Upper lobe of right lung (tissue), 1 donor: ENCODE results near the gene PBX1. TPM values are rescaled to one million over a fixed set of nuclear protein-coding genes. Genes with fewer than 3 reads are reported as not detected.

ENCODE experiments used
- ATAC-seq: fragments of 200-7000 bp; cut with Tn5 transposase; one replicate; pipeline ENCODE4 v1.9.1; 2020; ENCODE audit warnings: mild to moderate bottlenecking, moderate library complexity
- DNase-seq: peaks from one replicate; pipeline ENCODE4 v3.0.0-alpha.2; 2020
- H3K27ac ChIP-seq: fragments of 200-600 bp; one replicate; pipeline ENCODE4 v1.8.0; 2022
- H3K27me3 ChIP-seq: fragments of 200-600 bp; one replicate; pipeline ENCODE4 v1.8.0; 2022; ENCODE audit warnings: mild to moderate bottlenecking
- H3K36me3 ChIP-seq: fragments of 200-600 bp; one replicate; pipeline ENCODE4 v1.8.0; 2022
- H3K4me1 ChIP-seq: fragments of 200-600 bp; one replicate; pipeline ENCODE4 v1.8.0; 2022
- H3K4me3 ChIP-seq: fragments of 200-600 bp; one replicate; pipeline ENCODE4 v1.8.0; 2022; ENCODE audit warnings: mild to moderate bottlenecking
- H3K9me3 ChIP-seq: fragments of 200-600 bp; one replicate; pipeline ENCODE4 v1.8.0; 2022
- intact Hi-C: fragments of 100-400 bp; cut with DNase I; formaldehyde crosslinking; loops from one replicate; pipeline ENCODE4 v1.11.0; 2022
- total RNA-seq: library from RNA; stranded (reverse); fragmentation: NEBNext Ultra II Directional; extraction: Animal tissue kit (Norgen Biotek cat#: 25700); gene quantifications from one replicate; pipeline ENCODE4 v1.2.1, GENCODE V29; 2021
- TF ChIP-seq, protein P1 (sequence below): fragments of 200-600 bp; IDR thresholded peaks from one replicate; pipeline ENCODE4 v1.8.0; 2022; ENCODE audit warnings: antibody characterized with exemption
- donor health status: DM: no; HTN: yes; CAD: no; lungs with severe emphysema.

Gene PBX1
- total RNA-seq, 1 donor from 2014 or later: 56.7 TPM

DNA sequence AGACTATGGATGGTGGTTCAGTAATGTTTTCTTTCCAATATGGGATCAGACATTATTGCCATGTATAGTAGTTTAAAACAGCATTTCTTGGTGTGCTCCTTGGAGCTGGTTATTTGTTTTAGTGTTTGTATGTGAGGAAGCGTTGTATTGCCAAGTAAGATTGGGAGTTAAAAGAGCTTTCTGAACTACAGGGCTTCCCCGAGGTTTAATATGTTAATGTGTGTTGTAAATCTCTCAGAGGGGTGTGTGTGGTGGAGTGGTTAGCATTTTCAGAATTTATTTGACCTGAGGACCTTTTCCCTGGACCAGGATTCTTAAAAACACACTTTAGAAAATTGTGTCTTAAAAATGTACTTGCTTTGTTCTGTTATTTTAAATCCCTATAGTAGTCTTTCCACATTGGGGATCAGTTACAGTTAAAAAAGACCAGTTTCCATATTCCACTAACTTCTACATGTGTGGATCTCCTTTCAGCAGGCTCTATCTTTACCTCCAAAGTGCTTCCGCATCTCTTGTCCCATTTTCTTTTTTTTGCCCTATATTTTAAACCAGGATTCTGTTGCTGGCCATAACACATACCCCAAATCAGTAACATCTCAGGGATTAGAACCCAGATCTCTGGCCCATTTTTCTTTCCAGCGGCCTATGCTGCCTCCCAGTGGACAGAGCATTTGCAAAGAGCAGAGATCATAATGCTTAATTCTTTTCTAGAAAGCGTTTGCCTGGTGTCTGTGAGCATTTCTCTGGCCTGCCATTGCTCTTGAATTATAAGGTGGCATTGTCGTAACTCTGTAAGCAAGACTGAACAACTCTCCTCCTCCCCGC is 58.6 kb downstream of the PBX1 start:
- peak; percentile 79 for ATAC-seq
- intact Hi-C loops: no loop called here

DNA sequence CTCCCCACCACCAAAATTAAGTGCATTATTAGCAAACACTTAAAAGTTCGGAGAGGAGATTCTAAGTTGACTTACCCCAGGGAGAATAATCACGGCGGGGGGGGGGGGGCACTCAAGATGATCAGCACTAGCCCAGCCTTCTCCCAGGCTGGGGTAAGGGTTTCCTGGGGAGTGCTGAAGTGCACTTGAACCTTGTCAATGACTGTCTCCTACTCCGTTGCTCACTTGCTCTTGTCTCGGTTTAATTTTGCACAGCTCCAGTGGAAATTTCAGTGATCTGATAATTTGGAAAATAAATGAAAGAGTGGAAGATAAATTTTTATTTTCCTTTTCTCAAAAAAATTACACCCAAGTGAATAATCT is 59.2 kb downstream of the PBX1 start:
- Histone ChIP-seq H3K4me1 (peaks cover 48% of the 10 kb centered on the region), H3K9me3 (no peaks in the 10 kb centered on the region), H3K27ac (no peak overlapping the region), H3K36me3 (no peaks in the 10 kb centered on the region), H3K27me3 (no peaks in the 10 kb centered on the region), H3K4me3 (no peak overlapping the region)
- intact Hi-C loops: no loop called here
- peak; percentile 31 for ATAC-seq
- TF ChIP-seq, protein P1, sequence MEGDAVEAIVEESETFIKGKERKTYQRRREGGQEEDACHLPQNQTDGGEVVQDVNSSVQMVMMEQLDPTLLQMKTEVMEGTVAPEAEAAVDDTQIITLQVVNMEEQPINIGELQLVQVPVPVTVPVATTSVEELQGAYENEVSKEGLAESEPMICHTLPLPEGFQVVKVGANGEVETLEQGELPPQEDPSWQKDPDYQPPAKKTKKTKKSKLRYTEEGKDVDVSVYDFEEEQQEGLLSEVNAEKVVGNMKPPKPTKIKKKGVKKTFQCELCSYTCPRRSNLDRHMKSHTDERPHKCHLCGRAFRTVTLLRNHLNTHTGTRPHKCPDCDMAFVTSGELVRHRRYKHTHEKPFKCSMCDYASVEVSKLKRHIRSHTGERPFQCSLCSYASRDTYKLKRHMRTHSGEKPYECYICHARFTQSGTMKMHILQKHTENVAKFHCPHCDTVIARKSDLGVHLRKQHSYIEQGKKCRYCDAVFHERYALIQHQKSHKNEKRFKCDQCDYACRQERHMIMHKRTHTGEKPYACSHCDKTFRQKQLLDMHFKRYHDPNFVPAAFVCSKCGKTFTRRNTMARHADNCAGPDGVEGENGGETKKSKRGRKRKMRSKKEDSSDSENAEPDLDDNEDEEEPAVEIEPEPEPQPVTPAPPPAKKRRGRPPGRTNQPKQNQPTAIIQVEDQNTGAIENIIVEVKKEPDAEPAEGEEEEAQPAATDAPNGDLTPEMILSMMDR: no peak
- no peak for DNase-seq

More for the DNA sequence above, 58.6 kb downstream of the PBX1 start:
- no peak for DNase-seq
- Histone ChIP-seq H3K4me1 (peaks cover 42% of the 10 kb centered on the region), H3K27me3 (no peaks in the 10 kb centered on the region), H3K27ac (no peak overlapping the region), H3K36me3 (no peaks in the 10 kb centered on the region), H3K4me3 (no peak overlapping the region), H3K9me3 (no peaks in the 10 kb centered on the region)
- TF ChIP-seq, protein P1: peak; percentile 51

DNA sequence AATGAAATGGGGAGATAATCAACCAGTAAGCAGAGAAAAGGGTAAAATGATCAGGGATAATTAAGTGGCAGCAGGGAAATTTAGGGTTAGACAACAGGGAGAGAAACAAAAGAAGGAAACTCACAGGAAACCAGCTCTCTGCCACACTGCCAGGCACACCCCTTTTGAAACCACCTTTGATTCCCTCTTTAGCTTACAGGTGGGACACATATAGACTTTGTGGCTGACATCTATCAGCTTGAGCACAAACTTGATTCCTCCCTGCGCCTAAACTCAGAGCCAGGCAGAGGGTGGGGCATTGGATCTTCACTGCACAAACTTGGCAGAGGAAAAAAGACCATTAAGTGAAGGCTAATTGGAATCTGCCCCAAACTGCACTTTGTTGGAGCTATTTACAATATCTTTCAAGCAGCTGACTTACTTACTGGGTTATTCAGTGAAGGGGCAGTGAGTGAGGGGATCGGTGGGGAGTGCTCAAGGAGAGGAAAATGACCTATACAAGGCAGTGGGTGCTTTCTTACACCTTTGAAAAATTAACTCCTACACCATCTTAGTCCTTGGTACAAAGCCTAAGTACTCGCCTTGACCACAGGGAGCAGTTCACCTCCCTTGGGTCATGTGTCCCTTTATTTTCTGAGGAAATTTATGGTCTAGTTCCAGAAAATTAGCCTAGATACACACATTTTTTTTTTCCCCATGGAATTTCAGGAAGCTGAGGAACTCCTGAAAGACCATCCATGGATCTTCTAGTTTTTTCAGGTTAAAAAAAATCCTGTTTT is 60.2 kb downstream of the PBX1 start:
- no peaks in the 10 kb centered on the region for H3K27me3 ChIP-seq
- H3K36me3 ChIP-seq: no peaks in the 10 kb centered on the region
- DNase-seq: no peak
- no peaks in the 10 kb centered on the region for H3K9me3 ChIP-seq
- TF ChIP-seq, protein P1: no peak
- no peak for ATAC-seq
- H3K4me3 ChIP-seq: no peak overlapping the region
- intact Hi-C loops: no loop called here
- H3K4me1 ChIP-seq: peaks cover 50% of the 10 kb centered on the region
- H3K27ac ChIP-seq: no peak overlapping the region

DNA sequence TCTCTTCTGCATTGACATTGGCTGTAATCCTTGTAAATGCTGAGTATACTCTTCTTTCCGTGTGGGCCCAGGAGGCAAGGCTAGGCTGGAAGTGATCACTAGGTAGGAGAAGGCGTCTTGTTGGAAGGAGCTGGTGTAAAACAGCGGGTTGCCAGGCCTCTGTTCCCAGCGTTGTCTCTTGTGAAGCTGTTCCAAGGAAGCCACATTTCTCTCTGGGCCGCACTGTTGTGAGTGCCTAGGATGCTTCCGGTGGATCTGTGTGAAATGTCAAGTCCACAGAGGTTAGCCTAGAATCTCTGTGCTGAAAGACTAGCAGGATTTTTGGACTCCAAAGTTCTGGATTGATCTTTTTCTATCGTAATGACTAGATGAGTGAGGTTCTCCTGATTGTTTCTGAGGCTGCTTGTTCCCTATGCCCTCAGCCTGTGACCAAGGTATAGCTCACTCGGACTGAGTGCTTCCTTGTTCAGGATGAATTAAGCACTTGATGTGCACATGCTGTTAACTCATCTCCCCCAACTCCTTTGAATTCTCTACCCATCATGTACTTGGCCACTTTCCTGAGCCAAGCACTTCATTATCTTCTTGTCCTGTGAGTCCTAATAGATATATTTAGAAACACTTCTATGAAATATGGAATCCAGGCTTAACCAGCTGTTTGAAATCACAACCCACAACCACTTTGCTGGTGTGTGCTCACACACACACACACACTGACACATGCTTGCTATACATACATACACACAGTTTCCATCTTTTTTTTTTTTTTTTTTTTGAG is 63.3 kb downstream of the PBX1 start:
- DNase-seq (no peak), ATAC-seq (peak; percentile 24)

DNA sequence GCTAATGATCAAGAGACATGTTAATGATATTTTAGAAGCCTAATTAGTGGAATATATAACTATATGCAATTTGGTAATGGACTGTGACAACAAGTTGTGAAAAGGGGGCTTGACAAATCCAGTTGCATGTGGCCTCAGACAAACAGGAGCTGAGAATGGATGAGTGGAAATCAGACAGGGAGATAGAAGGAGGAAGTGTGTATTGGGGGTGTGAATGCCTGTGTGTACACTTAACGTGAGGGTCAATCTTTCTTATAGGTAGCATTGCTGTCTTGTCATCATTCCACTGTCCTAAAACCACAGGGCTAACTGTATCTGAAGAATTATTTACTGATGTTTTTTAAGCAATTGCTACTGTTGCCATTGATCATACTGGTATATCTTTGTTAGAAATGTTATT is 64.8 kb downstream of the PBX1 start:
- no peaks in the 10 kb centered on the region for H3K9me3 ChIP-seq
- ATAC-seq (no peak), DNase-seq (no peak)
- TF ChIP-seq, protein P1: no peak
- H3K4me3 ChIP-seq: no peak overlapping the region
- intact Hi-C loops: no loop called here
- H3K36me3 ChIP-seq: no peaks in the 10 kb centered on the region
- H3K4me1 ChIP-seq: peaks cover 42% of the 10 kb centered on the region
- no peaks in the 10 kb centered on the region for H3K27me3 ChIP-seq
- no peak overlapping the region for H3K27ac ChIP-seq

More for the DNA sequence above, 63.3 kb downstream of the PBX1 start:
- no peak overlapping the region for H3K4me3 ChIP-seq
- H3K27me3 ChIP-seq: no peaks in the 10 kb centered on the region
- peaks cover 57% of the 10 kb centered on the region for H3K4me1 ChIP-seq
- no peak overlapping the region for H3K27ac ChIP-seq
- TF ChIP-seq, protein P1: no peak
- no peaks in the 10 kb centered on the region for H3K36me3 ChIP-seq
- H3K9me3 ChIP-seq: no peaks in the 10 kb centered on the region
- intact Hi-C loops: no loop called here
